ENCODE results near the gene DPY19L1. TPM values are rescaled to one million over a fixed set of nuclear protein-coding genes. Genes with fewer than 3 reads are reported as not detected.

Gene DPY19L1
- total and polyA plus RNA-seq, 3 donors from 2014 or later, result 40.2 to 63.8 (median 53.4) TPM

- peaks cover 20% of the 10 kb centered on the region for H3K4me1 ChIP-seq
- peak overlapping the region; percentile 76 to 80 for H3K4me3 ChIP-seq
- TF ChIP-seq CTCF (IDR thresholded peaks at IDR 0.05), result no peak
- TF ChIP-seq POLR2A (IDR thresholded peaks at IDR 0.05), result no peak
- WGBS, 2 donors, result 7 to 14% methylated on average over 9 of the region's 9 CpGs
- H3K27ac ChIP-seq, result peak overlapping the region; percentile 91 to 92
- no peaks in the 10 kb centered on the region for H3K27me3 ChIP-seq
- peak; percentile 26 for DNase-seq
- intact Hi-C loops (cut with DNase I; ENCODE audit: low total_unique reads), result no loop called here
- H3K9me3 ChIP-seq, result no peaks in the 10 kb centered on the region
- no peaks in the 10 kb centered on the region for H3K36me3 ChIP-seq (ENCODE audit: low read depth, missing control alignments)
Measured at GRCh38 chr7:35038354-35038753, 1.1 kb upstream of the DPY19L1 start.

- no peaks in the 10 kb centered on the region for H3K9me3 ChIP-seq
- no peaks in the 10 kb centered on the region for H3K36me3 ChIP-seq (ENCODE audit: low read depth, missing control alignments)
- intact Hi-C loops (cut with DNase I; ENCODE audit: low total_unique reads), result no loop called here
- H3K4me1 ChIP-seq, result peaks cover 20% of the 10 kb centered on the region
- DNase-seq, result peak; percentile 95
- H3K27me3 ChIP-seq, result no peaks in the 10 kb centered on the region
- peak overlapping the region; percentile 91 to 92 for H3K27ac ChIP-seq
- WGBS, 2 donors, result 0% methylated on average over 21 to 24 of the region's 100 CpGs
- H3K4me3 ChIP-seq, result peak overlapping the region; percentile 76 to 80
- no peak for TF ChIP-seq POLR2A (IDR thresholded peaks at IDR 0.05)
- TF ChIP-seq CTCF (IDR thresholded peaks at IDR 0.05), result peak; percentile 68 to 81 (median 76)
Measured at GRCh38 chr7:35037526-35038341, 449 bp upstream of the DPY19L1 start.

GRCh38 chr7:35036361-35037171, 719 bp downstream of the DPY19L1 start:
- Histone ChIP-seq H3K27me3 (no peaks in the 10 kb centered on the region), H3K27ac (peak overlapping the region; percentile 73 to 92), H3K9me3 (no peaks in the 10 kb centered on the region), H3K4me3 (peak overlapping the region; percentile 76 to 80), H3K36me3 (ENCODE audit: low read depth, missing control alignments) (no peaks in the 10 kb centered on the region), H3K4me1 (peaks cover 27% of the 10 kb centered on the region)
- WGBS, 2 donors, result 1% methylated on average over 37 to 49 of the region's 61 CpGs
- DNase-seq, result peak; percentile 66
- TF ChIP-seq POLR2A (IDR thresholded peaks at IDR 0.05) (no peak), CTCF (IDR thresholded peaks at IDR 0.05) (no peak)
- intact Hi-C loops (cut with DNase I; ENCODE audit: low total_unique reads), result no loop called here

GRCh38 chr7:35035511-35035961, 1.7 kb downstream of the DPY19L1 start:
- Histone ChIP-seq H3K9me3 (no peaks in the 10 kb centered on the region), H3K4me3 (no peak overlapping the region), H3K4me1 (peaks cover 28% of the 10 kb centered on the region), H3K27ac (peak overlapping the region; percentile 32 to 73), H3K27me3 (no peaks in the 10 kb centered on the region), H3K36me3 (ENCODE audit: low read depth, missing control alignments) (no peaks in the 10 kb centered on the region)
- WGBS, 2 donors, result 29 to 39% methylated on average over 5 of the region's 5 CpGs
- TF ChIP-seq CTCF (IDR thresholded peaks at IDR 0.05) (no peak), POLR2A (IDR thresholded peaks at IDR 0.05) (no peak)
- peak; percentile 29 for DNase-seq
- intact Hi-C loops (cut with DNase I; ENCODE audit: low total_unique reads), result no loop called here
